AG04449 (cell line): Measurements from ENCODE around the gene ATP10A.

Experiments
- CTCF ChIA-PET: fragments of 350-600 bp; formaldehyde crosslinking; extraction: SDS; loops from one replicate; lab custom pipeline; 2021; ENCODE audit warnings: antibody characterized with exemption; lab: Yijun Ruan, JAX
- POLR2A ChIA-PET: fragments of 400-600, 350-600 bp; formaldehyde crosslinking; extraction: SDS; loops from one replicate; lab custom pipeline; 2020; ENCODE audit warnings: antibody characterized with exemption, inconsistent platforms; lab: Yijun Ruan, JAX
- DNase-seq: peaks from one replicate; pipeline ENCODE4 v3.0.0-alpha.2; 2010; ENCODE audit warnings: low read depth, low spot score
- H3K4me3 ChIP-seq: 2 replicates; pipeline ENCODE4 v1.5.1; 2011; ENCODE audit warnings: low read depth, mild to moderate bottlenecking, control low read depth, low read length
- TF ChIP-seq, protein P1 (sequence below): IDR thresholded peaks from one replicate; pipeline ENCODE4 v1.5.1; 2011; ENCODE audit warnings: mild to moderate bottlenecking, moderate library complexity, low read length, control low read depth, inconsistent platforms; ENCODE audit not compliant: insufficient read depth; ENCODE audit errors: missing control alignments

ATP10A gene

DNA sequence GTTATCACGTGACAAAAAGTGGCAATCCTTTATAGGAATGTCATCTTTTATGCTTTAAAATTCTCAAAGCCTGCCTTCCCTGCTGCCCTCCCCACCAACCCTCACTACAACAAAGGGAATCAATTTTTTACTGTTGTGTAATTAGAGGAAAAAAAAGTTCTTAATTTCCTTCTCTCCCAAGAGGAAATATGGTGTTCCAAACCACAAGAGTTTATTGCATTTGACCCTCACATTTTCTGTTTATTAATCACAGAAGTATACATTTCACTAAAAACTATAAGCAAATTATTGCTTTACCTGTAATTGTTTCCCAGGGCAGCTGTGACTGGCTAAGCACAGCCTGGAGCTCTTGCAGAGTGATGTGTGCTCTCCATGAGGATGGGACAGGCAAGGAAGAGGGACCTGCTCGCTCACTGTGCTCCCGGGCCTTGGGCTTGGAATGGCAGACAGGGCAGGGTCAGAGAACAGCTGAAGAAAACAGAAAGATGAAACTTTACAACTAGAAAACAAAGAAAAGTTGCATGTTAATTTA is 31.3 kb upstream of the ATP10A start:
- ChIA-PET CTCF (no interaction called here), POLR2A (no interaction called here)
- no peak for DNase-seq
- TF ChIP-seq, protein P1, sequence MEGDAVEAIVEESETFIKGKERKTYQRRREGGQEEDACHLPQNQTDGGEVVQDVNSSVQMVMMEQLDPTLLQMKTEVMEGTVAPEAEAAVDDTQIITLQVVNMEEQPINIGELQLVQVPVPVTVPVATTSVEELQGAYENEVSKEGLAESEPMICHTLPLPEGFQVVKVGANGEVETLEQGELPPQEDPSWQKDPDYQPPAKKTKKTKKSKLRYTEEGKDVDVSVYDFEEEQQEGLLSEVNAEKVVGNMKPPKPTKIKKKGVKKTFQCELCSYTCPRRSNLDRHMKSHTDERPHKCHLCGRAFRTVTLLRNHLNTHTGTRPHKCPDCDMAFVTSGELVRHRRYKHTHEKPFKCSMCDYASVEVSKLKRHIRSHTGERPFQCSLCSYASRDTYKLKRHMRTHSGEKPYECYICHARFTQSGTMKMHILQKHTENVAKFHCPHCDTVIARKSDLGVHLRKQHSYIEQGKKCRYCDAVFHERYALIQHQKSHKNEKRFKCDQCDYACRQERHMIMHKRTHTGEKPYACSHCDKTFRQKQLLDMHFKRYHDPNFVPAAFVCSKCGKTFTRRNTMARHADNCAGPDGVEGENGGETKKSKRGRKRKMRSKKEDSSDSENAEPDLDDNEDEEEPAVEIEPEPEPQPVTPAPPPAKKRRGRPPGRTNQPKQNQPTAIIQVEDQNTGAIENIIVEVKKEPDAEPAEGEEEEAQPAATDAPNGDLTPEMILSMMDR = no peak
- no peak overlapping the region for H3K4me3 ChIP-seq

DNA sequence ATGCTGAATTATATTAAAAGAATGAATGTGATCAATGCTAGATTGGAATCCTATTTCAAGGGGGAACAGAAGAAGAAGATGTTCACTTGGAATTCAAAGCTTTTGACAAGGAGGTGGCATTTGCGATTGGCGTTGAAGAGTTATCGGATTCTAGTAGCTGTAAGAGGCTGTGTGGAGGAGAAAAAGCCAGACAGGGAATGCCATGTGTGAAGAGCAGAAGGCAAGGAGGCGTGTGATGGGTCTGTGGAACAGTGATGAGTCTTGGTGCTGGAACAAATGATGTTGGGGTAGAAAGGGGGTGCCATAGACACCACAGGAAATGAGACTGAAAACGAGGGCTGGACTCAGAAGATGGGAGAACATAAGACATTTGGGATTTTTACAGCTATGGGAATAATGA is 30.5 kb upstream of the ATP10A start:
- no peak for DNase-seq
- H3K4me3 ChIP-seq = no peak overlapping the region
- POLR2A ChIA-PET = no interaction called here
- TF ChIP-seq, protein P1 = no peak
- CTCF ChIA-PET = no interaction called here

DNA sequence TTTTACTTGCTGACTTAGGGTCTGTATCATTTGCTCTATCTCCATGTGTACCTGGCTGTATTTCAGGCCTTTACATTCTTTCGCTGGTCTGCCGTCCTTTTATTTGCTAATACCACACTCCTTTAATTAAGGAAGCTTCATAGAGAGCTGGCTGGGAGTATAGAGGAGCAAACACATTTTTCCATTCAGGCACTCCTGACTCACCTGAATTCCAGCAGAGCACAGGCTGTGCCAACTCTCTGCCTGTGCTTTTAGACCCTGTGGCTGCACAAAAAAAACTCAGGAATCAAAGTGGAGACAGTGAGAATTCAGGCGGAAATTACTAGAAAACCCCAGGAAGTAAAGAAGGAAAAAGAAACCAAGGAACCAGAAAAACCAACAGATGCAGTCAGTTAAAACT is 29.0 kb upstream of the ATP10A start:
- no peak overlapping the region for H3K4me3 ChIP-seq
- CTCF ChIA-PET = interaction anchor here (1.5 to 3.5 kb wide), 2 partner anchors 11 to 42 kb away, joined by 3 to 16 read pairs; no protein-coding TSS in a partner anchor
- DNase-seq = no peak
- TF ChIP-seq, protein P1 = no peak
- POLR2A ChIA-PET = interaction anchor here (1.0 kb wide), 1 partner anchor 8 kb away, joined by 6 read pairs; no protein-coding TSS in a partner anchor

DNA sequence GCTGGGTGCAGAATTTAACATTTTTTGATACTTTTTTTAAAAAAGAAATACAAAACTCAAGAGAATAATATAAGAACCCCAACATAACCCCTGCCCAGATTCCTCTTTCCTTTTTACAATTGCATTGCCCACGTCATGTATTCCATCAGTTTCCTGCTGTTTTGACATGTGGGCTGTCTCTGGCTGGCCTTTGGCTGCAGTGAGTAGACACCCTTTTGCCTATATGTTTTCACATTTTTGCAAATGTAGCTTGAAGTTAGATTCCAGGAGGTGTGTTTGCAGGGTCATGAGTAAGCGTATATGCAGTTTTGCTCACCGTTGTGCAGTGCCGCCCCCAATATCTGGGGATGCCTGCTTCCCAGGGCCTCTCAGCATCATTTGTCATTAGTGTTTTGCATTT is 28.0 kb upstream of the ATP10A start:
- CTCF ChIA-PET = interaction anchor here (0.9 to 3.5 kb wide), 3 partner anchors 9 to 43 kb away, joined by 3 to 16 read pairs (median 3); no protein-coding TSS in a partner anchor
- TF ChIP-seq, protein P1 = no peak

DNA sequence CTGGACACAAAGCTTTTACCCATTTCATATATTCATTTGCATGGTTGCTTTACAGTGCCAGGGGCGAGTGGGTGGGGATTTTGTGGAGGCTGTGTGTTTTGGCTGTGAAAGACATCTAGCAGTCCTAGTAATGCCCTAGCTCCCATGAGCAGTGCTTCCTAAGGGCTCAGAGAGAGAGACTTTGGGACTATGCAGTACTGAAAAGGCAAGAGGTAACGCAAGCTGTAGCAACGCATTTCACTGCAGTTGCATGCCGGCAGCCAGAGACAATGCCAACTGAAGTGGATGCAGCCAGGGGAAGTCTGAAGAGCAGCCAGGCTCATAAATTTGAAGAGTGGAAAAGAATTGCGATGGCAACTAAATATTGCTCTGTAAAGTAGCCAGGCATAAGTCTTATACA is 27.4 kb upstream of the ATP10A start:
- TF ChIP-seq, protein P1 = no peak
- DNase-seq = no peak
- ChIA-PET CTCF (interaction anchor here (1.6 to 3.5 kb wide), 2 partner anchors 9 to 13 kb away, joined by 5 to 16 read pairs; no protein-coding TSS in a partner anchor), POLR2A (no interaction called here)
- H3K4me3 ChIP-seq = no peak overlapping the region

More for the DNA sequence above, 28.0 kb upstream of the ATP10A start:
- no peak for DNase-seq
- POLR2A ChIA-PET = no interaction called here
- H3K4me3 ChIP-seq = no peak overlapping the region

DNA sequence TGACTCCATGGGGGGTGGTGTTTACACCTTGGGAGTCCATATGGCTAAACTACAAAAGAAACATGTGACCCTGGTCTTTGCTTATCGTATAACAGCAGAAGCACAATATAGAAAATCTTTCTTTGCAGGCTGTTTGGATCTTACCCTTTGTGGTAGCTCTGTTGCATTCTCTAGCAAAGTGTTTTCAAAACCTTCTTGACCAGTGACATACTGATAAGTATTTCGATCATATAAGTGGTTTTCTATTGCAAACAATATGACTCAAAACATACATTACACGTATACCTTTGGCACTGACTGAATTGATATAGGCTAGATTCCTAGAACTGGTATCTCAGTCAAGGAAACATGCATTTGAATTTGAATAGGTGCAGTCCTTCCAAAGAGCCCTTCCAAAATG is 24.7 kb upstream of the ATP10A start:
- POLR2A ChIA-PET = no interaction called here
- CTCF ChIA-PET = interaction anchor here (0.7 to 0.8 kb wide), 2 partner anchors 104 to 178 kb away, joined by 3 to 4 read pairs; no protein-coding TSS in a partner anchor
- no peak overlapping the region for H3K4me3 ChIP-seq
- TF ChIP-seq, protein P1 = no peak
- no peak for DNase-seq
